Activated CD4-positive, alpha-beta T cell treated with anti-CD3 and anti-CD28 coated beads, Interleukin-2, amount 10 ng/mL, durations not matched to agents 7 days and 5 days (primary cell): ENCODE data around the gene ZNF354C. TPM values are rescaled to one million over a fixed set of nuclear protein-coding genes. Genes with fewer than 3 reads are reported as not detected.
"Not testable (repeated sequence)": the region's sequence is repeated elsewhere in the genome, so short reads cannot be mapped to it uniquely, and the experiment has no call there.

Experiments used
- CTCF ChIA-PET: fragments of 350-600 bp; sonication (Branson Sonifier 250); formaldehyde crosslinking; loops from one replicate; lab custom pipeline; 2021; ENCODE audit warnings: antibody characterized with exemption; lab: Charles Lee
- POLR2A ChIA-PET: fragments of 350-600 bp; sonication (Branson Sonifier 250); formaldehyde crosslinking; loops from one replicate; lab custom pipeline; 2021; ENCODE audit warnings: antibody characterized with exemption; lab: Charles Lee
- DNase-seq: peaks from one replicate; pipeline ENCODE4 v3.0.0-alpha.2; 2020
- H3K27ac Mint-ChIP-seq: one replicate; pipeline ENCODE4 v1.8.0; 2021; ENCODE audit warnings: mild to moderate bottlenecking, moderate library complexity, mixed read lengths
- H3K27me3 Mint-ChIP-seq: one replicate; pipeline ENCODE4 v1.8.0; 2021; ENCODE audit warnings: mixed read lengths
- H3K36me3 Mint-ChIP-seq: one replicate; pipeline ENCODE4 v1.8.0; 2021; ENCODE audit warnings: low read depth, mixed read lengths
- H3K4me1 Mint-ChIP-seq: one replicate; pipeline ENCODE4 v1.8.0; 2021; ENCODE audit warnings: mixed read lengths
- H3K4me3 Mint-ChIP-seq: one replicate; pipeline ENCODE4 v1.8.0; 2021; ENCODE audit warnings: mild to moderate bottlenecking, moderate library complexity, mixed read lengths
- H3K9me3 Mint-ChIP-seq: one replicate; pipeline ENCODE4 v1.8.0; 2021; ENCODE audit warnings: mixed read lengths
- total RNA-seq, 2 experiments: library from RNA; stranded (reverse); gene quantifications; one replicate each; pipeline ENCODE4 v1.2.3, GENCODE V29; 2021

ZNF354C gene
- total RNA-seq, 2 experiments from 2014 or later = 6.4 to 7.3 TPM

DNA sequence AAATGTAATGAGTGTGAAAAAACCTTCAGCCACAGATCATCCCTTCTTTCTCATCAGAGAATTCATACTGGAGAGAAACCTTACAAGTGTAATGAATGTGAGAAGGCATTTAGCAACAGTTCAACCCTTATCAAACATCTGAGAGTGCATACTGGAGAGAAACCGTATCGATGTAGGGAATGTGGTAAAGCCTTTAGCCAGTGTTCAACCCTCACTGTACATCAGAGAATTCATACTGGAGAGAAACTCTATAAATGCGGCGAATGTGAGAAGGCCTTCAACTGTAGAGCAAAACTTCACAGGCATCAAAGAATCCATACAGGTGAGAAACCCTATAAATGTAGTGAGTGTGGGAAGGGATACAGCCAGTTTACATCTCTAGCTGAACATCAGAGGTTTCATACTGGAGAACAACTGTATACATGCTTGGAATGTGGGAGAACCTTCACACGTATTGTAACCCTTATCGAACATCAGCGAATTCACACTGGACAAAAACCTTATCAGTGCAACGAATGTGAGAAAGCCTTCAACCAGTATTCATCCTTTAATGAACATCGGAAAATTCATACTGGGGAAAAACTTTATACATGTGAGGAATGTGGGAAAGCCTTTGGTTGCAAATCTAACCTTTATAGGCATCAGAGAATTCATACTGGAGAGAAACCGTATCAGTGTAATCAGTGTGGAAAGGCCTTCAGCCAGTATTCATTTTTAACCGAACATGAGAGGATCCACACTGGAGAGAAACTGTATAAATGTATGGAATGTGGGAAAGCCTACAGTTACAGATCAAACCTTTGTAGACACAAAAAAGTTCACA lies 19.2 kb downstream of the ZNF354C start:
- no peak for DNase-seq
- Mint-ChIP-seq H3K27ac (no peak overlapping the region), H3K36me3 (peaks cover 66% of the 10 kb centered on the region), H3K4me3 (no peak overlapping the region), H3K27me3 (no peaks in the 10 kb centered on the region), H3K9me3 (peaks cover 74% of the 10 kb centered on the region), H3K4me1 (no peaks in the 10 kb centered on the region)
- ChIA-PET POLR2A (no interaction called here), CTCF (interaction anchor here (0.6 kb wide), 1 partner anchor 57 kb away, joined by 3 read pairs; no protein-coding TSS in a partner anchor)

DNA sequence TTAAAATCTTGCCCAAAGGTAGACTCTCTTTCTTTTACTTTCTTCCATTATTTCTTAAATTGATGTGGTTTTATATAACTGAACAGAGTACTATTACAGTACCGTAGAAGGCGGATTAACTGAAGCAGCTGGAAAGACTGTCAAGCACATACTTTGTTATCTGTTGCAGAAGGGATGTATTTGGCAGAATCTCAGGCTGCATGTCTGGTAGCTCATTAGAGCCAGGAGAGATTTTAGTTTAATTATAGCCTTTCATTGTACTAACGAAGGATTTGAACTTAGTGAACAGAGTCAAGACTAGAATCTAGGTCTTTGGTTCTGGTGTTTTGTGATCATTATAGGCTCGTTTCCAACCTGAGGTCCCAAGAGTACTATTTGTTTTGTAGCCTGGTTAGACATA lies 20.6 kb downstream of the ZNF354C start:
- Mint-ChIP-seq H3K36me3 (peaks cover 60% of the 10 kb centered on the region), H3K27me3 (no peaks in the 10 kb centered on the region), H3K4me1 (no peaks in the 10 kb centered on the region), H3K27ac (no peak overlapping the region), H3K9me3 (peaks cover 72% of the 10 kb centered on the region), H3K4me3 (no peak overlapping the region)
- no peak for DNase-seq
- POLR2A ChIA-PET = no interaction called here
- CTCF ChIA-PET = interaction anchor here (1.0 to 1.2 kb wide), 2 partner anchors 14 to 112 kb away, joined by 3 read pairs; no protein-coding TSS in a partner anchor

DNA sequence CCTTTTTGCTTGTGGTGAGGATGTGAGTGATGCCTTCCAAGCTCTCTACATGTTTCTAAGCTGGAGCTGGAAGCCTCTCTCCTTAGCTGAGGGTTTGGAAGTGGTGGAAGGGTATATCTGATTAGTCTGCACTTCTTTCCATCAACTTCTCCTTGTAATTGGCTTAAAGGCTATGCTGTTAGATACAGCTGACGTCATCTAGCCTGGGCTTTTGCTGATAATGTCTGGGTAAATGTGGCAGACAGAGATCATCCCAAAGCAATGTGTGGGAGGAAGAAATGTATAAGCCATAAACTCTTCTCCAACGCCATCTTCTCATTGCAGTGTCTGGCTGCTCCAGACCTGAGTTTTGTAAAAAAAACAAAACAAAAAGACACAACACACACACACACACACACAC lies 29.3 kb downstream of the ZNF354C start:
- H3K36me3 Mint-ChIP-seq = no peaks in the 10 kb centered on the region
- no peak overlapping the region for H3K4me3 Mint-ChIP-seq

DNA sequence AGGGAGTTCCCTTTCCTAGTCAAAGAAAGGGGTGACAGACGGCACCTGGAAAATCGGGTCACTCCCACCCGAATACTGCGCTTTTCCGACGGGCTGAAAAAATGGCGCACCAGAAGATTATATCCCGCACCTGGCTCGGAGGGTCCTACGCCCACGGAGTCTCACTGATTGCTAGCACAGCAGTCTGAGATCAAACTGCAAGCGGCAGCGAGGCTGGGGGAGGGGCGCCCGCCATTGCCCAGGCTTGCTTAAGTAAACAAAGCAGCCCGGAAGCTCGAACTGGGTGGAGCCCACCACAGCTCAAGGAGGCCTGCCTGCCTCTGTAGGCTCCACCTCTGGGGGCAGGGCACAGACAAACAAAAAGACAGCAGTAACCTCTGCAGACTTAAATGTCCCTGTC lies 41.1 kb downstream of the ZNF354C start:
- H3K4me1 Mint-ChIP-seq, DNase-seq, H3K27ac Mint-ChIP-seq, CTCF ChIA-PET, POLR2A ChIA-PET, H3K4me3 Mint-ChIP-seq, H3K36me3 Mint-ChIP-seq, H3K27me3 Mint-ChIP-seq: not testable (repeated sequence)
- peaks cover 27% of the 10 kb centered on the region for H3K9me3 Mint-ChIP-seq

More for the DNA sequence above, 29.3 kb downstream of the ZNF354C start:
- Mint-ChIP-seq H3K4me1 (no peaks in the 10 kb centered on the region), H3K27ac (no peak overlapping the region), H3K9me3 (peaks cover 58% of the 10 kb centered on the region), H3K27me3 (no peaks in the 10 kb centered on the region)
- POLR2A ChIA-PET = no interaction called here
- DNase-seq = no peak
- CTCF ChIA-PET = no interaction called here

DNA sequence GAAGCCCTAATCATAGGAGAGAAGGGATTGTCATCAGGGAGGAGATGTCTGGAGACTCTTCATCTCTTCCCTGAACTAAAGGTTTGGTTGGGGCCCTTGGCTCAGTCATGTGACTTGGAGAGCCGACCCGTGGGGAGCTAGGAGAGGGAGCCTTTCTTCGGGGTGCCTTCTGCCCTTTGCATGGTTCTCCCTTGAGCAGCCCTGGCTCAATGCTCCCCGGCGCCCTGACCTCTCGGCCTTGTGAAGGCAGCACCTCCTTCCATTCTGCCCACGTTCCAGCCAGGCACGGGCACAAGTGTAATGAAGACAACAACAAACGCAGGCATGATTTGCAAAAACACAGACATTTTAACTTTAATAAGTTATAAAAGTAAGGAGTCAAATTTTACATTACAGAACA lies 50.4 kb downstream of the ZNF354C start:
- H3K9me3 Mint-ChIP-seq = peaks cover 36% of the 10 kb centered on the region
- H3K36me3 Mint-ChIP-seq = no peaks in the 10 kb centered on the region
- POLR2A ChIA-PET = no interaction called here
- no peak for DNase-seq
- no peaks in the 10 kb centered on the region for H3K4me1 Mint-ChIP-seq
- no peaks in the 10 kb centered on the region for H3K27me3 Mint-ChIP-seq
- no peak overlapping the region for H3K4me3 Mint-ChIP-seq
- H3K27ac Mint-ChIP-seq = no peak overlapping the region
- CTCF ChIA-PET = no interaction called here

DNA sequence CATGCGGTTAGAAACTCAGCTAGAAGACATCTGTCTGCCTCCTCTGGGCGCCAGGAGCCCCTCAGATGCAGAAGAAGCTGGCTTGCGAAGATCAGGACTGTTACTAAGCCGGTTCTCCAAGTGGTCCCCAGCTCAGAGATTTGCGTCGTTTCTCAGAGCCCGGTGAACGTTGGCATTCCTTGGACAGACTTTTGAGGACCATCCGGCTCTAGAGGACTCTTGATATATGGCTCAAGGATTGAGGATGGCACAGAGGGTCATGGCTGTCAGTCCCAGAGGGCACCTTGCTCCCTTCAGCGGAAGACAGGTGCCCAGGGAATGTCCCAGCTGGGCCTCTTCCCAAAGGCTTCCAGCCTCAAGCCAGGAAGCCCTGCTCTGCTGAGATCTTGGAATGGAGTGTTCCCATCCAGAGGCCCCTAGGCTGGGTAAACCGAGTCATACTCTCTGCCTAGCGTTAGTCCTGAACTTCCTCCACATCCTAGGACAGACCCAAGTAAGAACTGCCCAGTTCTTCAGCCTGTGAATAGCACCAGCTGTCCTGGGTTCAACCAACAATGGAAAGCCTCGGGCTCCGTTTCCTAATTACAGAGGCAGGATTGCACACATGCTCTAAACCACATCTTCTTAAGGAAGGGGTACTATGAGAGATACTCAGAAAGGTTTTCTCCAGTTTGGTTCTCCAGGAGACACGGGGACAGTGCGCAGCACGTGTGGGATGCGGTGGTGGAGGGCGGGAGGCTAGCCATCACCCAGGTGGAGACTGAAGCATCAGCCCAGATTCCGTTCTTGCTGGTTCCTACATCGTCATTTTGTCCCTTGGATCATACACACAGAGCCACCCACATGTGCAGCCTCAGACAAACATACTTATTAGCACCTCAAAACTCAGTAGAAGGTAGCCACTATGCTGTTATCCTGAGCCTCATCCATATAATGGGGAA lies 51.4 kb downstream of the ZNF354C start:
- no peak for DNase-seq
- Mint-ChIP-seq H3K9me3 (peaks cover 42% of the 10 kb centered on the region), H3K27ac (no peak overlapping the region), H3K4me3 (no peak overlapping the region), H3K4me1 (no peaks in the 10 kb centered on the region), H3K27me3 (no peaks in the 10 kb centered on the region), H3K36me3 (no peaks in the 10 kb centered on the region)
- ChIA-PET POLR2A (no interaction called here), CTCF (interaction anchor here (0.6 kb wide), 1 partner anchor 36 kb away, joined by 4 read pairs; no protein-coding TSS in a partner anchor)

DNA sequence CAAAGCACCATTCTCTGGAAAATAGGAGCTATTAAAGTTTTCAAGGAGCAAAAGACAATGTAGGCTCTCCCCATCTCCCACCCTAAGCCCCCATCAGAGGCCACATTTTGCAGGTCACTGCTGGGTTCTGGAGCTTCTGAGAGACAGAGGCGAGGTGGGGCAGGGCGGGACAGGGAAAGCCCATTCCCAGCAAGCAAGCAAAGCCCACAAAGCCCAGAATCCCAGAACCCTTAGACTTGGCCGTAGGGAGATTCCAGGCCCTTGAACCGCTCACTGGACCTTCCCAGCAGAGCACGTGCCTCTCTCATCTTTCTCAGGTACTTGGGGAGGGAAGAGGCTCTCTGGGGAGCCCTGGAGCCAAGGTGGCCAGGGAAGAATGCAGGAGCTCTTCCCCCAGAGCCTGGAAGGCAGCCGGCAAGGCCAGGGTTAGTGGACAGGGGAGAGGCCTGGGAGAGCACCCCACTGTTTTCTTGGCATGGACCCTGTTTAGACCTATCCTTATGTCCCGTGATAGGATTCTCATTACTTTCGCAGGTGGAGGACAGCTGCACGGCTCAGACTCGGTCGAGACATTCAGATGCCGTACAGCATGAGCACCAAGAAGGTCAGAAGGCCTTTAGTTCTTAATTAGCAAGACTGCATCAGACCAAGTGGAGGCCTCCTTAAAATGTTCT lies 52.4 kb downstream of the ZNF354C start:
- no peaks in the 10 kb centered on the region for H3K4me1 Mint-ChIP-seq
- H3K9me3 Mint-ChIP-seq = peaks cover 40% of the 10 kb centered on the region
- ChIA-PET POLR2A (no interaction called here), CTCF (no interaction called here)
- no peak for DNase-seq
- H3K4me3 Mint-ChIP-seq = no peak overlapping the region
- no peaks in the 10 kb centered on the region for H3K36me3 Mint-ChIP-seq
- H3K27ac Mint-ChIP-seq = no peak overlapping the region
- no peaks in the 10 kb centered on the region for H3K27me3 Mint-ChIP-seq

DNA sequence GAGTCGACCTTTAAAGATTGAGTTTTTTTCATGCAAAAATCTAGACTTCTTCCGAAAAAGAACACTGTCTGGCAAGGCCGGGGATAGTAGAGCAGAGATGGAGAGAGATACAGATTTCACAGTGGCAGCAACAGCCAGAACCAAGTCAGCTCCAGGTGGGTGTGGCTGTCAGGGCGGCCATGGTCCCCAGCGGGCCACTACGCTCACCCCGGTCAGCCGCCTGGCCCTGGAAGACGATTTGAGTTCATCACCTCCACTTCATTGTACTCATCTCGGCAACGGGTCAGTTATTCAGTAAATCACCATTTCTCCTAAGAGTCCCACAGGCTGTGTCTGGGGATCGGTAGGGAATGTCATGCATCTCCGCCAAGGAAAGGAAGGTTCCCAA lies 53.0 kb downstream of the ZNF354C start:
- POLR2A ChIA-PET = no interaction called here
- Mint-ChIP-seq H3K9me3 (peaks cover 37% of the 10 kb centered on the region), H3K36me3 (no peaks in the 10 kb centered on the region), H3K27me3 (no peaks in the 10 kb centered on the region), H3K4me1 (no peaks in the 10 kb centered on the region), H3K27ac (no peak overlapping the region), H3K4me3 (no peak overlapping the region)
- CTCF ChIA-PET = no interaction called here
- DNase-seq = no peak

DNA sequence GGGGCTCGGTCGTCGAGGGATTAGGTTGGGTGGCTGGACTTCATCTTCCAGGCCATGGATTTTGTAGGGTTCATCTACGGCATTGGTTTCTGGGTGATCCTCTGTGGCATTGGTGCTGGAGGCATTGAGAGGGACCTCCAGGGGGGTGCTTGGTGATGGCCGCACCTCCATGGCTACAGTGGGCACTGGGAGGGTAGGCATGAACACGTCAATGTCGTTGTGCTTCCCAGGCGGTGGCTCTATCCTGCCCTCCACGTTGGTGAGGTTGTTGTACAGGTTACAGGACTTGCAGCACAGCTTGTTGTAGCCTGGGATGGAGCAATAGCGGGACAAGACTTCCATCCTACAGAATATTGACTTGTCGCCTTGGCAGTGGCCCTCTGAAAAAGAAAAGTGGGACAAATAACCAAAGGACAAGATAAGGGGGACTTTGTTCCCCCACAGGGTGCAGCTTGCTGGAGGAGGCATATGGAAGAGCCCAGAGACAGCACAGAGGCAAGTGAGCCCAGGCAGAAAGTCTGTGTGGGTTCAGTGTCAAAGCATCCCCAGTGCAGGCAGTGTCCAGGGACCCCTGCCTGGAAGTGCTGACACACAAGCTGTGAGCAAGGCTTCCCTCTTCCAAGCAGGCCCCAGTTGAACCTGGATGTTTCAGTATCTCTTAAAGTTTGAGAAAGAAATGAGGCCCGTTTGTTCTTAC lies 53.9 kb downstream of the ZNF354C start:
- no peak overlapping the region for H3K27ac Mint-ChIP-seq
- CTCF ChIA-PET = interaction anchor here (0.9 kb wide), 1 partner anchor 9 kb away, joined by 3 read pairs; no protein-coding TSS in a partner anchor

DNA sequence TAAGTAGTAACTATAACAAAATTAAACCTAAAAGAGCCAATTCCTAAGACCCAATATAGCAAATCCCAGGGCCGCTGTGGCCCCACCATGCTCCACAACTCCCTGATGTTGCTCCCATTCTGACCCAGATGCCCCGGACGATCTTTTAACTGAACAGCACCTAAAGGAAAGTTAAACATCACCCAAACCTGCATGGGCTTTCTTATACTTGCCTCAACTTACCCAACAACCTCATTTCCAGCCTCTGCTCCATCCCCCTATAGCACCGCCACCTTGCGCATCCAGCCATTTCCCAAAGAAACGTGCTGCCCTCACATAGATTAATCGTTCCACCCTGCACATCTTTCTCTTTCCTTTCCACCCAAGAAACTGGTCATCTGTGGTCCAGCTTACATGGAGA lies 54.6 kb downstream of the ZNF354C start:
- H3K4me1 Mint-ChIP-seq = no peaks in the 10 kb centered on the region
- CTCF ChIA-PET = no interaction called here
- no peaks in the 10 kb centered on the region for H3K27me3 Mint-ChIP-seq
- no peak overlapping the region for H3K27ac Mint-ChIP-seq
- H3K9me3 Mint-ChIP-seq = peaks cover 37% of the 10 kb centered on the region
- H3K36me3 Mint-ChIP-seq = no peaks in the 10 kb centered on the region
- H3K4me3 Mint-ChIP-seq = no peak overlapping the region
- DNase-seq = no peak
- POLR2A ChIA-PET = no interaction called here

More for the DNA sequence above, 53.9 kb downstream of the ZNF354C start:
- Mint-ChIP-seq H3K4me1 (no peaks in the 10 kb centered on the region), H3K27me3 (no peaks in the 10 kb centered on the region), H3K36me3 (no peaks in the 10 kb centered on the region), H3K4me3 (no peak overlapping the region), H3K9me3 (peaks cover 37% of the 10 kb centered on the region)
- no peak for DNase-seq
- POLR2A ChIA-PET = no interaction called here

DNA sequence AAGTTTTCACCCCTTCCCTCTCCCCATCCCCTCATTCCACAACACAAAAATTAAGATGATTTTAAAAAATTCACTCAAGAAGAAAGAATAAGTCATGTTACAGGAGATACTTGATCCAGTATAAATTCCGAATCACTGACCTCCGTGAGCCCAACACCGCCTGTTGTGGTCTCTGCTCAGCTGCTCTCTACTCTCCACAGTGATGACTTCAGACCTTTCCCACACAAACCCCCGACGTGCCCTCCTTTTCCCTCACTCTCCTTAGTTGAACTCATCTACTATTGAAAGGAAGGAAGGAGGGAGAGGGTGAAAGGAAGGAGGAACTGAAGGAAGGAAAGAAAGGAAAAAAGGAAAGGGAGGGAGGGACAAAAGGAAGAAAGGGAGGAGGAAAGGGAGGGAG lies 55.1 kb downstream of the ZNF354C start:
- Mint-ChIP-seq H3K27ac (no peak overlapping the region), H3K4me1 (no peaks in the 10 kb centered on the region), H3K9me3 (peaks cover 43% of the 10 kb centered on the region), H3K27me3 (no peaks in the 10 kb centered on the region), H3K36me3 (no peaks in the 10 kb centered on the region), H3K4me3 (no peak overlapping the region)
- ChIA-PET POLR2A (no interaction called here), CTCF (no interaction called here)
- no peak for DNase-seq

DNA sequence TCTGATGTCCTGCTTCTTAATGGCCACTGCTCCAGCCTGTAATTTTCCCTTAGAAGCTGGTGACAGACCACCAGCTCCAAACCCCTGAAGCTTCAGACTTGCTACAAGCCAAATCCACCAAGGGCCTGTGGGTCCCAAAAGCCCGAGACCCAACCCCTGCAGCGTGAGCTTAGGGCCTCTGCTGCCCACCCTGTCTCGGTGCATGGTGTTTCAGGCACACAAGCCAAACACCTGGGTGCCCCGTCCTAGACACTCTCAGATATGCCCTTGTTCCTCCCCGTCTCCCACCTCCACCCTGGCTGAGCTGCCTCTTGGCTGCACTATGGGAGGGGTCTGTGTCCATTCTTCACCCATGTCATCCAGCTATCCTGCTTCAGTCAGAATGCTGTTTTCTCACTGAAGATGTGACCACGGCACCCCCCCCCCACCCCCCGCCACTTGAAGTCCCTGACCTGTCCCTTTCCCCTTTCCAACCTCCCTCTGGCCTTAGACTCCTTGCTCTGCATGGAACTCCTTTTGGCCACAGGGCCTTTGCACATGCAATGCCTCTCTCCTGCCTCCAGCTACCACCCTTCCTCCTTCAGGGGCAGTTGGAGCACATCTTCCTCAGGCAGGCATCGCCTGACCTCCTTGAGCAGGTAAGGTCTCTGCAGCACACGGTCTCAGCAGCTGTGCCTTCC lies 55.8 kb downstream of the ZNF354C start:
- Mint-ChIP-seq H3K4me3 (no peak overlapping the region), H3K9me3 (peaks cover 41% of the 10 kb centered on the region), H3K27me3 (no peaks in the 10 kb centered on the region), H3K27ac (no peak overlapping the region), H3K4me1 (no peaks in the 10 kb centered on the region), H3K36me3 (no peaks in the 10 kb centered on the region)
- no peak for DNase-seq
- ChIA-PET CTCF (no interaction called here), POLR2A (no interaction called here)
